ENCODE measurements around the gene GSDMA. TPM values are rescaled to one million over a fixed set of nuclear protein-coding genes. Genes with fewer than 3 reads are reported as not detected.

The GSDMA gene
- polyA plus RNA-seq, 3 donors = not detected

DNA sequence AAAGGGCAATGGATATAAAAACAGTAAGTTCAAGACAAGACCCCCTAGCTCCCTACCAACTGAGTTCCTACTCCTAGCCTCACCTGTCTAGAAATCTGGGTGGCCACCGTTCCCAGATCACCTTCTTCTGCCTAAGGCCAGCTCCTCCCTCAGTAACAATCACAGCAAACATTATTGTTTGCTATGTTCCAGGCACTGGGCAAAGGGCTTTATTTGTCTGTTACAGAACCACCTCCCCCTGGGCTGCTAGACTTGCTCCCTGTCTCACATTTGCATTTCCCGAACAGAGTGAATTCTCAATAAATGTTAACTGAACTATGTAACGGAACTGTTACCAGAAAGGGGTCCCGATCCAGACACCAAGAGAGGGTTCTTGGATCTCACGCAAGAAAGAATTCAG lies 28.5 kb upstream of the GSDMA start:
- intact Hi-C loops (cut with micrococcal nuclease) = no loop called here
- TF ChIP-seq, protein P1, sequence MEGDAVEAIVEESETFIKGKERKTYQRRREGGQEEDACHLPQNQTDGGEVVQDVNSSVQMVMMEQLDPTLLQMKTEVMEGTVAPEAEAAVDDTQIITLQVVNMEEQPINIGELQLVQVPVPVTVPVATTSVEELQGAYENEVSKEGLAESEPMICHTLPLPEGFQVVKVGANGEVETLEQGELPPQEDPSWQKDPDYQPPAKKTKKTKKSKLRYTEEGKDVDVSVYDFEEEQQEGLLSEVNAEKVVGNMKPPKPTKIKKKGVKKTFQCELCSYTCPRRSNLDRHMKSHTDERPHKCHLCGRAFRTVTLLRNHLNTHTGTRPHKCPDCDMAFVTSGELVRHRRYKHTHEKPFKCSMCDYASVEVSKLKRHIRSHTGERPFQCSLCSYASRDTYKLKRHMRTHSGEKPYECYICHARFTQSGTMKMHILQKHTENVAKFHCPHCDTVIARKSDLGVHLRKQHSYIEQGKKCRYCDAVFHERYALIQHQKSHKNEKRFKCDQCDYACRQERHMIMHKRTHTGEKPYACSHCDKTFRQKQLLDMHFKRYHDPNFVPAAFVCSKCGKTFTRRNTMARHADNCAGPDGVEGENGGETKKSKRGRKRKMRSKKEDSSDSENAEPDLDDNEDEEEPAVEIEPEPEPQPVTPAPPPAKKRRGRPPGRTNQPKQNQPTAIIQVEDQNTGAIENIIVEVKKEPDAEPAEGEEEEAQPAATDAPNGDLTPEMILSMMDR (IDR thresholded peaks at IDR 0.05) = no peak
- no peak overlapping the region for H3K27ac ChIP-seq (ENCODE audit: low read depth in 1 of 2, low read length in 2 of 2)
- no peaks in the 10 kb centered on the region for H3K36me3 Mint-ChIP-seq
- no peaks in the 10 kb centered on the region for H4K20me1 ChIP-seq (ENCODE audit: insufficient read depth, low read length)
- H3K9ac ChIP-seq (ENCODE audit: insufficient read depth, low read length, poor library complexity, severe bottlenecking) = no peak overlapping the region
- peaks cover 4% of the 10 kb centered on the region for H3K4me1 Mint-ChIP-seq
- H3K27ac Mint-ChIP-seq = no peak overlapping the region
- H3K4me1 ChIP-seq (ENCODE audit: control insufficient read depth in 1 of 2, insufficient read depth in 2 of 2, low read length in 2 of 2) = peaks cover 0 to 5% of the 10 kb centered on the region in 2 donors
- peaks cover 0 to 2% (median 0%) of the 10 kb centered on the region in 7 donors for H3K9me3 Mint-ChIP-seq
- no peak overlapping the region for H3K4me3 ChIP-seq (replicated peaks in 1 of 3; ENCODE audit: low read depth in 2 of 3, low read length in 3 of 3)
- H3K4me3 Mint-ChIP-seq = no peak overlapping the region
- no peaks in the 10 kb centered on the region for H3K36me3 ChIP-seq (replicated peaks in 1 of 2; ENCODE audit: control insufficient read depth in 1 of 2, insufficient read depth in 2 of 2, low read length in 2 of 2)
- peaks cover 0 to 1% (median 0%) of the 10 kb centered on the region in 3 donors for H3K27me3 Mint-ChIP-seq (ENCODE audit: low read depth in 3 of 3)
- H2AFZ ChIP-seq (ENCODE audit: insufficient read depth, low read depth, low read length, poor library complexity, severe bottlenecking) = no peak overlapping the region
- no peak for DNase-seq
- H3K4me2 ChIP-seq (replicated peaks; ENCODE audit: extremely low read depth, low read length, poor library complexity, severe bottlenecking) = no peak overlapping the region
- H3K79me2 ChIP-seq (ENCODE audit: insufficient read depth, low read length) = no peaks in the 10 kb centered on the region
- H3K9me3 ChIP-seq (replicated peaks in 1 of 2; ENCODE audit: control insufficient read depth in 1 of 2, insufficient read depth in 1 of 2, low read length in 2 of 2) = no peaks in the 10 kb centered on the region
- no peaks in the 10 kb centered on the region for H3K27me3 ChIP-seq (ENCODE audit: control insufficient read depth in 2 of 2, insufficient read depth in 2 of 2, low read length in 2 of 2)
- 97% methylated on average over 4 of the region's 5 CpGs for WGBS (ENCODE audit: insufficient coverage)

- Histone ChIP-seq H3K9ac (ENCODE audit: insufficient read depth, low read length, poor library complexity, severe bottlenecking) (no peak overlapping the region), H3K9me3 (replicated peaks in 1 of 2; ENCODE audit: control insufficient read depth in 1 of 2, insufficient read depth in 1 of 2, low read length in 2 of 2) (no peaks in the 10 kb centered on the region), H3K27me3 (ENCODE audit: control insufficient read depth in 2 of 2, insufficient read depth in 2 of 2, low read length in 2 of 2) (no peaks in the 10 kb centered on the region), H4K20me1 (ENCODE audit: insufficient read depth, low read length) (no peaks in the 10 kb centered on the region), H2AFZ (ENCODE audit: insufficient read depth, low read depth, low read length, poor library complexity, severe bottlenecking) (no peak overlapping the region), H3K79me2 (ENCODE audit: insufficient read depth, low read length) (no peaks in the 10 kb centered on the region), H3K27ac (ENCODE audit: low read depth in 1 of 2, low read length in 2 of 2) (no peak overlapping the region), H3K4me1 (ENCODE audit: control insufficient read depth in 1 of 2, insufficient read depth in 2 of 2, low read length in 2 of 2) (no peaks in the 10 kb centered on the region), H3K4me3 (replicated peaks in 1 of 3; ENCODE audit: low read depth in 2 of 3, low read length in 3 of 3) (no peak overlapping the region), H3K4me2 (replicated peaks; ENCODE audit: extremely low read depth, low read length, poor library complexity, severe bottlenecking) (no peak overlapping the region), H3K36me3 (replicated peaks in 1 of 2; ENCODE audit: control insufficient read depth in 1 of 2, insufficient read depth in 2 of 2, low read length in 2 of 2) (no peaks in the 10 kb centered on the region)
- no peak for DNase-seq
- TF ChIP-seq, protein P1 (IDR thresholded peaks at IDR 0.05) = no peak
- no peaks in the 10 kb centered on the region for H3K36me3 Mint-ChIP-seq
- WGBS (ENCODE audit: insufficient coverage) = 96% methylated on average over 2 of the region's 3 CpGs
- no peak overlapping the region for H3K4me3 Mint-ChIP-seq
- H3K27ac Mint-ChIP-seq = no peak overlapping the region
- peaks cover 2% of the 10 kb centered on the region for H3K4me1 Mint-ChIP-seq
- intact Hi-C loops (cut with micrococcal nuclease) = no loop called here
- no peaks in the 10 kb centered on the region for H3K9me3 Mint-ChIP-seq
- H3K27me3 Mint-ChIP-seq (ENCODE audit: low read depth in 3 of 3) = peaks cover 0 to 4% (median 0%) of the 10 kb centered on the region in 3 donors
These were observed 26.9 kb upstream of the GSDMA start for GRCh38 chr17:39935909-39936308.

All from CD14-positive monocyte (primary cell).